Ishikawa (cell line): ENCODE results near the gene RAB34.

Experiments
- CEBPB ChIP-seq: IDR thresholded peaks from 2 replicates; pipeline ENCODE4 v1.6.1; 2012
- CREB1 ChIP-seq: IDR thresholded peaks from 2 replicates; pipeline ENCODE4 v1.6.1; 2012; ENCODE audit warnings: low read depth
- EGR1 ChIP-seq: IDR thresholded peaks from 2 replicates; pipeline ENCODE4 v1.6.1; 2012
- EP300 ChIP-seq: IDR thresholded peaks from 2 replicates; pipeline ENCODE4 v1.6.1; 2012; ENCODE audit warnings: borderline replicate concordance
- FOXM1 ChIP-seq: IDR thresholded peaks from 2 replicates; pipeline ENCODE4 v1.6.1; 2012; ENCODE audit warnings: low read depth, borderline replicate concordance
- MAX ChIP-seq: IDR thresholded peaks from 2 replicates; pipeline ENCODE4 v1.6.1; 2012
- NFIC ChIP-seq: IDR thresholded peaks from 2 replicates; pipeline ENCODE4 v1.6.1; 2012
- RAD21 ChIP-seq: IDR thresholded peaks from 2 replicates; pipeline ENCODE4 v1.6.1; 2012; ENCODE audit warnings: low read depth
- REST ChIP-seq: IDR thresholded peaks from 2 replicates; pipeline ENCODE4 v1.6.1; 2012; ENCODE audit warnings: low read depth, mild to moderate bottlenecking
- TAF1 ChIP-seq: IDR thresholded peaks from 2 replicates; pipeline ENCODE4 v1.6.1; 2012; ENCODE audit warnings: low read depth, mild to moderate bottlenecking
- TCF12 ChIP-seq: IDR thresholded peaks from 2 replicates; pipeline ENCODE4 v1.6.1; 2012; ENCODE audit warnings: low read depth
- TEAD4 ChIP-seq: IDR thresholded peaks from 2 replicates; pipeline ENCODE4 v1.6.1; 2012
- USF1 ChIP-seq: IDR thresholded peaks from 2 replicates; pipeline ENCODE4 v1.6.1; 2012
- YY1 ChIP-seq: IDR thresholded peaks from 2 replicates; pipeline ENCODE4 v1.6.1; 2012; ENCODE audit warnings: low read depth
- ZBTB7A ChIP-seq: IDR thresholded peaks from 2 replicates; pipeline ENCODE4 v1.6.1; 2012; ENCODE audit warnings: low read depth

RAB34 gene

GRCh38 chr17:28737316-28737715, 19.6 kb upstream of the RAB34 start:
- no peak for TF ChIP-seq TAF1
- no peak for TF ChIP-seq REST
- no peak for TF ChIP-seq CREB1
- no peak for TF ChIP-seq ZBTB7A

GRCh38 chr17:28735242-28735722, 17.6 kb upstream of the RAB34 start:
- TF ChIP-seq CREB1 (no peak), MAX (no peak), ZBTB7A (no peak), REST (no peak)

- TF ChIP-seq TAF1, result no peak
These were observed 17.1 kb upstream of the RAB34 start for GRCh38 chr17:28734712-28735241.

- TF ChIP-seq TCF12 (no peak), MAX (no peak), RAD21 (no peak), YY1 (no peak), EP300 (no peak), ZBTB7A (no peak), FOXM1 (no peak), CEBPB (no peak), TEAD4 (no peak), EGR1 (no peak), CREB1 (no peak), NFIC (no peak), USF1 (no peak), REST (no peak), TAF1 (no peak)
These were observed 15.7 kb upstream of the RAB34 start for GRCh38 chr17:28733346-28733745.

GRCh38 chr17:28729950-28730330, 12.3 kb upstream of the RAB34 start:
- TF ChIP-seq FOXM1 (no peak), RAD21 (no peak)

GRCh38 chr17:28728364-28729200, 10.9 kb upstream of the RAB34 start, which contains the start of gene NEK8:
Gene NEK8, plus strand, starts transcription at chr17:28728788. Its CDS starts 26 bp downstream, at chr17:28728814.
- no peak for TF ChIP-seq NFIC
- TF ChIP-seq CREB1, result no peak
- TF ChIP-seq EP300, result no peak; the same call in 1 of the 2 replicates
- peak; percentile 41; the same call in 1 of the 2 replicates for TF ChIP-seq ZBTB7A
- no peak for TF ChIP-seq RAD21
- no peak for TF ChIP-seq CEBPB
- TF ChIP-seq TAF1, result peak; percentile 43
- peak; percentile 9; the same call in 1 of the 2 replicates for TF ChIP-seq TCF12
- no peak; the same call in none of the 2 replicates for TF ChIP-seq YY1
